HL-60 (cell line): ENCODE measurements around the gene FDX2.

ENCODE experiments used
- DNase-seq, 2 experiments: peaks; one replicate each; pipeline ENCODE4 v3.0.0-alpha.2; 2010 to 2020; ENCODE audit warnings: low read depth in 1 of 2, low spot score in 1 of 2
- H3K27ac ChIP-seq: fragments of 250-450 bp; sonication (Bioruptor Pico); replicated peaks from 2 replicates; pipeline ENCODE4 v1.5.1; 2020; ENCODE audit warnings: mild to moderate bottlenecking, moderate library complexity
- H3K27me3 ChIP-seq: fragments of 250-450 bp; sonication (Bioruptor Pico); 2 replicates; pipeline ENCODE4 v1.5.1; 2021; ENCODE audit warnings: mild to moderate bottlenecking, moderate library complexity; ENCODE audit not compliant: insufficient read depth, poor library complexity, severe bottlenecking
- H3K4me3 ChIP-seq: replicated peaks from 2 replicates; pipeline ENCODE4 v1.5.1; 2011; ENCODE audit warnings: mild to moderate bottlenecking, control low read depth, low read length; ENCODE audit not compliant: insufficient read depth
- CTCF ChIP-seq: IDR thresholded peaks from one replicate; pipeline ENCODE4 v1.5.1; 2011; ENCODE audit warnings: low read length, control low read depth, inconsistent platforms; ENCODE audit not compliant: insufficient read depth
- GABPA ChIP-seq: IDR thresholded peaks from 2 replicates; pipeline ENCODE4 v1.6.1; 2012; ENCODE audit warnings: low read depth
- POLR2AphosphoS5 ChIP-seq: IDR thresholded peaks from 2 replicates; pipeline ENCODE4 v1.6.1; 2012; ENCODE audit warnings: low read depth
- REST ChIP-seq: IDR thresholded peaks from 2 replicates; pipeline ENCODE4 v1.6.1; 2012; ENCODE audit warnings: low read depth; ENCODE audit not compliant: insufficient replicate concordance
- SPI1 ChIP-seq: IDR thresholded peaks from 2 replicates; pipeline ENCODE4 v1.6.1; 2012; ENCODE audit warnings: low read depth, mild to moderate bottlenecking, borderline replicate concordance

The FDX2 gene

GRCh38 chr19:10309423-10309822 lies 6.4 kb downstream of the FDX2 start, which contains the start of gene ZGLP1:
Gene ZGLP1, minus strand, starts transcription at chr19:10309815.
- H3K27me3 ChIP-seq: no peaks in the 10 kb centered on the region
- no peak within 1 kb of the TSS for H3K4me3 ChIP-seq
- no peak for TF ChIP-seq REST
- no peak for TF ChIP-seq POLR2AphosphoS5
- TF ChIP-seq GABPA: no peak
- no peak for TF ChIP-seq SPI1
- no peak for TF ChIP-seq CTCF
- no peak for DNase-seq
- H3K27ac ChIP-seq: no peak within 1 kb of the TSS

- no peak overlapping the region for H3K4me3 ChIP-seq
- no peak for DNase-seq
- TF ChIP-seq POLR2AphosphoS5 (no peak), REST (no peak), GABPA (no peak), CTCF (no peak), SPI1 (no peak)
- H3K27me3 ChIP-seq: no peaks in the 10 kb centered on the region
- peak overlapping the region; percentile 64 for H3K27ac ChIP-seq
These were observed 9.5 kb downstream of the FDX2 start for GRCh38 chr19:10306327-10306726.

- Histone ChIP-seq H3K4me3 (no peak overlapping the region), H3K27ac (peak overlapping the region; percentile 64), H3K27me3 (no peaks in the 10 kb centered on the region)
- no peak for TF ChIP-seq CTCF
- TF ChIP-seq SPI1: peak; percentile 27; the same call in 1 of the 2 replicates
- peak; percentile 37; the same call in 1 of the 2 replicates for TF ChIP-seq POLR2AphosphoS5
- peak; percentile 66 to 88 for DNase-seq
These were observed 10.5 kb downstream of the FDX2 start for GRCh38 chr19:10305139-10305806.
